CD4-positive, alpha-beta T cell treated with Interleukin-17A for 1 hour (primary cell): ENCODE measurements around the gene FERMT3.
A peak's percentile ranks its signal among the peaks of the same experiment; 100 is the strongest.

Experiments
- DNase-seq: peaks from one replicate; pipeline ENCODE4 v3.0.0-alpha.2; 2020

Gene FERMT3

DNA sequence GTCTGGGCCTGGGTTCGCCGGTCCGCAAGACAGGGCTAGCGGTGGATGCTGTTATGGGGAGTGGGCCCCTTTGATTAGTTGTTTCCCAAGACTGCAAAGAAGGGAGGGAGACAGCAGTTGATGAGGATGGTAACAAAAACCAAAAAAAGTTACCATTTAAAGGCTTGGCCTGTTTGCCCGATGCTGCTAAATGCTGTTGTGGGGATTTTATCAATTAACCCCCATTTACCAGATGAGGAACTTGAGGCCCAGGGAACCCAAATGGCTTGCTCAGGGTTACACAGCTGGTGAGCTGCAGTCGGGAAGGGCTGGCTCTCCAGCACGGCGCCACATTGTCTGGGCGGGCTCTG lies 16.1 kb downstream of the FERMT3 start:
- no peak for DNase-seq

DNA sequence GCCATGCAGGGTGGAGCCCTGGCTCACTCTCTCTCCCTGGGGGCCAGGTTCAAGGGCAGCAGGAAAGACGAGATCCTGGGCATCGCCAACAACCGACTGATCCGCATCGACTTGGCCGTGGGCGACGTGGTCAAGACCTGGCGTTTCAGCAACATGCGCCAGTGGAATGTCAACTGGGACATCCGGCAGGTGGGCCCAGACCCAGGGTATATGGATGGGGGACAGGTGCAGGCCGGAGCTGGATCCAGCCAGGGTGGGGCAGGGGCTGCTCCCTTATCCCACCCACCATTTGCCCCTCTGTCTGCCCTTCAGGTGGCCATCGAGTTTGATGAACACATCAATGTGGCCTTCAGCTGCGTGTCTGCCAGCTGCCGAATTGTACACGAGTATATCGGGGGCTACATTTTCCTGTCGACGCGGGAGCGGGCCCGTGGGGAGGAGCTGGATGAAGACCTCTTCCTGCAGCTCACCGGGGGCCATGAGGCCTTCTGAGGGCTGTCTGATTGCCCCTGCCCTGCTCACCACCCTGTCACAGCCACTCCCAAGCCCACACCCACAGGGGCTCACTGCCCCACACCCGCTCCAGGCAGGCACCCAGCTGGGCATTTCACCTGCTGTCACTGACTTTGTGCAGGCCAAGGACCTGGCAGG lies 16.6 kb downstream of the FERMT3 start:
- no peak for DNase-seq

DNA sequence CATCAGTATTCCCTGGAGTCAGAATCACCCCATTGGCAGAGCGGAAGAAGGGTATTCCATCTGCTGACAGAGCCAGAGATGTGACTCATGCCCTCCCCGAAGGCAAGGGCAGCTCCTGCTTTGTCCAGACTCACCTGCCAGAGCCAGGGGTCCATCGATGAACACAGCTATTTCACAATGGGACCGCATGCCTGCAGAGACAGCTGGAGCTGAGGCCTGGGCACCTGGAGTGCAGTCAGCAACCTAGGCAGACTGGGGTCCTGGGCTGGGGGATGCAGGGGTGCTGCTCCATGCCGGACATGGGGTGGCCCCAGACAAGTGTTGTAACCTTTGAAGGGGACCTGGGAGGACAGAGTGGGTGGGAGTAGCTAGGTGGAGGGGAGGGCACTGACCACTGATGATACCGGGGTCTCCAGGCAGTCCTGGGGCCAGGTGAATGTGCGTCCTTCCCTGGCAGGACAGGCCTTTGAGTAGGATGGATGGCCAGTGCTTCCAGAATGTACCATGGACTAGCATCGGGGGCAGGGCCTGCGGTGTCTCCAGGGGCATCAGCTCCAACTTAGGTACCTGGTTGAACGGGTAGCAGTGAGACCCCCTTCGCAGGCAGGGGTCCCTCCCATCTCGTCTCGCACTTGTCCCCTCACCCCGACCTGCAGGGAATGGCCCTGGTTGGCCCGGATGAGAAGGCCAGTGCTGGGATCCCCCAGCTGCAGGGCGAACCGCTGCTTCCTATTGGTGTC lies 17.8 kb downstream of the FERMT3 start:
- no peak for DNase-seq

- no peak for DNase-seq
Measured at GRCh38 chr11:64224891-64225607, 18.5 kb downstream of the FERMT3 start.

DNA sequence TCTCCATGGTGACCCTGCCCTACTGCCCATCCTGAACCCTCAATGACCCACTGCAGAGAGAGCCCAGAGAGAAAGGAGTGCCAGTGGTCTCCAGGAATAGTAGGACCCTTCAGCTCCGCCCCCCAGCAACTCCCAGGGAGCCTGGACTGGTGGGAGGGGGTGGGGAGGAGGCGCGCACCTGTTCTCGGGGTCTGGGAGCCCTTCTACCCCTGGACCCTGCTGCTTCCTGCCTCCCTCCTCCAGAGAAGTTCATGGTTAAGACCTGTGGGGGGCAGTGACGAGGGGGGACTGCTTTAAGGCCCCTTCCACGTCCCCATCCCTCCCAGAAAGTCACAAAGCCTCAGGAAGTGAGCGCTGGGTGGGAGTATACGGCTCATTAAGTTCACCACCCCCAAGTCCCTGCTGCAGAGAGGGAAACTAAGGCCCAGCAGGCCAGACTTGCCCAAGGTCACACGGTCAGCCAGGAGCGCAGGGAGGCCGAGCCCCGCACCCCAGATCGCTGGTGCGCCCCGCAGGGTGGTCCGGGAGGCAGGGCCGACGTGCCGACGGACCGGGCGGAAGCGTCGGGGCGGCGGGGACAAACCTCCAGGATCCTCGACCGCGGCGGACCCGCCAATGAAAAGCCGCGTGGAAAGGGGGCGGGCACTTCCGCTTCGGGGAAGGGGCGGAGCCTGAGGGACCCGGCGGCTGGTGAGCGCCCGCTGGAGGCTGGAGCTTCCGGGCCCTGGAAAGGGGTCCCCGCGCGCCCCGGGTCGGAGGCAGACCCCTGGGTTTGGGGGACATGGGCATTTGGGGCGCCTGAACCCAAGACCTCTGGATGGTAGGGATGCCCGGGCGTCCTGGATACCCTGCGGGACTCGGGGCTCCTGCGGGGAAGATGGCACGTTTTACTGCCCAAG lies 19.3 kb downstream of the FERMT3 start, which contains the start of the genes NUDT22 and TRPT1:
NUDT22 (plus strand) TSS at position 667 of the 899 bp plus-strand sequence. CDS start 379 bp downstream, outside the sequence.
TRPT1 (minus strand) TSS at position 579 of the 899 bp plus-strand sequence; CDS start at position 253, 326 bp downstream.
- DNase-seq = peak; percentile 87

DNA sequence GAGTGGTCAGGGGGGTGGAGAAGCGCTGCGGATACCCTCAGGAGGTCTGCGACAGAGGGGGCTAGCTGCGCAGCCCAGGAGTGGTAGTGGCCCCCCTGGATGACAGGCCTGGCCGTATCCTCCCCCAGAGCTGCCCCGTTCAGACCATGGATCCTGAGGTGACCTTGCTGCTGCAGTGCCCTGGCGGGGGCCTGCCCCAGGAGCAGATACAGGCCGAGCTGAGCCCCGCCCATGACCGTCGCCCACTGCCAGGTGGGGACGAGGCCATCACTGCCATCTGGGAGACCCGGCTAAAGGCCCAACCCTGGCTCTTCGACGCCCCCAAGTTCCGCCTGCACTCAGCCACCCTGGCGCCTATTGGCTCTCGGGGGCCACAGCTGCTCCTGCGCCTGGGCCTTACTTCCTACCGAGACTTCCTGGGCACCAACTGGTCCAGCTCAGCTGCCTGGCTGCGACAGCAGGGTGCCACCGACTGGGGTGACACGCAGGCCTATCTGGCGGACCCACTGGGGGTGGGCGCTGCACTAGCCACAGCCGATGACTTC lies 20.1 kb downstream of the FERMT3 start:
- peak; percentile 75 for DNase-seq

DNA sequence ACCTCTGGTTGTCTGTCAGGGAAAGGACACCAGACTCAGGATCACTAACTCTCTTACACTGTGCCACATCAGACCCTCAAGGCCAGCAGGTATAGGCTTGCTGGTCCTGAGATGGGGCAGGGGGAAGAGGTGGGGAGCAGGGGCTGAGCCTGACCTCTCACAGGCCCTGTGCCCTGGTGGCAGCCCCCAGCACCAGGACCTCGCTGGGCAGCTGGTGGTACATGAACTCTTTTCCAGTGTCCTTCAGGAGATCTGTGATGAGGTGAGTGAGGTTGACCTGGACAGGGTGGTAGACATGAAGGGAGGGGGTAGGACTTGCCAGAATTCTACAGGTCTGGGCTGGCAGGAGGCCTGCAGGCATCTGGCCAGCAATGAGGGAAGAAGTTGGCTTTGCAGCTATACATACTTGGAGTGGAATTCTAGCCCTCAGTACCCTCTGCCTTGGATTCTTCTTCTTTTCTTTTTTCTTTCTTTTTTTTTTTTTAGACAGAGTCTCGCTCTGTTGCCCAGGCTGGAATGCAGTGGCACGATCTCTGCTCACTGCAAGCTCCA lies 21.0 kb downstream of the FERMT3 start:
- no peak for DNase-seq

GRCh38 chr11:64229090-64229743 lies 22.7 kb downstream of the FERMT3 start:
- no peak for DNase-seq

- no peak for DNase-seq
Measured at GRCh38 chr11:64229744-64230170, 23.2 kb downstream of the FERMT3 start.

- DNase-seq = peak; percentile 92
Measured at GRCh38 chr11:64230171-64230984, 23.9 kb downstream of the FERMT3 start, which contains the start of gene DNAJC4. TSS of gene DNAJC4 (plus strand) at chr11:64230548. CDS start at chr11:64230855, 307 bp downstream.

DNA sequence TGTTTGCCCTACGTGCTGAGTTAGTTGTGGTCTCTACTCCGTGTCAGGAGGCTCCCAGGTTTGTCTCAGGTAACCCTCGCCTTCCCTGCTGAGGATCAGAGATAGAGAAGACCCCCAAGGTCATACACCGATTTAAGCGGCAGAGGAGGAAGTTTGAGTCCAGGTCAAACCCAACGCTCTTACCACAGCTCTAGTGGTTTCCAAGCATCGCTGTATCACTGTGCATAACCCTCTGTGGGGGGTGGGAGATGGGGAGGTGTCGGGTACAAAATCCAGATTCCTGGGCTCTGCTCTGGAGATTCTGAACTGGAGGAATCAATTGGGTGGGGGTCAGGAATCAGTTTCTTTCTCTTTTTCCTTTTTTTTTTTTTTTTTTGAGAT lies 24.5 kb downstream of the FERMT3 start:
- no peak for DNase-seq

- no peak for DNase-seq
Measured at GRCh38 chr11:64231546-64231945, 25.0 kb downstream of the FERMT3 start.

DNA sequence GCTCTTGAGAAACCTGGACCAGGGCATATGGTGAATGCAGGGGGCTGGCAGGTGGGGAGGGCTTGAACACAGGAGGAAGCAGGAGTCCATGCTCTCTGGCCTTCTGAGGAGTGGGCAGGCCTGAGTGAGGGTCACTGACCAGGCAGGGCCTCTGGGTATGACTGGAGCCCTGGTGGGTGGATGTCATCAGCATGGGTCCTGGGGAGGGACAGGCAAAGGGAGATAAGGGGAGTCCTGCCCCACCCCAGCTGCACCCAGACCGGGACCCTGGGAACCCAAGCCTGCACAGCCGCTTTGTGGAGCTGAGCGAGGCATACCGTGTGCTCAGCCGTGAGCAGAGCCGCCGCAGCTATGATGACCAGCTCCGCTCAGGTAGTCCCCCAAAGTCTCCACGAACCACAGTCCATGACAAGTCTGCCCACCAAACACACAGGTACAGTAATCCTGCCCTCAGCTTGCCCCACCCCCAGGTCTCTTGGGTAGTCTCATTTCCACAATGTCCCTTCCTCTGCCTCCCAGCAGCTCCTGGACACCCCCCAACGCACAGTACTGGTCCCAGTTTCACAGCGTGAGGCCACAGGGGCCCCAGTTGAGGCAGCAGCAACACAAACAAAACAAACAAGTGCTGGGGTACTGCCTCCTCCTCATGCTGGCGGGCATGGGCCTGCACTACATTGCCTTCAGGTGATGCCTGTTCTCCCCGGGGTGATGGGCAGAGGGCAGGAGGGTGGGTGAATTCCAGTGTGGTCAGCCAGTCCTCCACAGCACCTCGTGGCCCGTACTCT lies 25.9 kb downstream of the FERMT3 start:
- no peak for DNase-seq

GRCh38 chr11:64232967-64233315 lies 26.4 kb downstream of the FERMT3 start:
- DNase-seq = no peak

- DNase-seq = peak; percentile 80
Measured at GRCh38 chr11:64233913-64234586, 27.5 kb downstream of the FERMT3 start, which contains the start of gene VEGFB. TSS of gene VEGFB (plus strand) at chr11:64234584. CDS start at chr11:64234834, 250 bp downstream.

- peak; percentile 45 for DNase-seq
Measured at GRCh38 chr11:64234647-64235379, 28.3 kb downstream of the FERMT3 start.

GRCh38 chr11:64235437-64236161 lies 29.1 kb downstream of the FERMT3 start:
- no peak for DNase-seq
